ENCODE measurements around the gene ZNF48.

Gene ZNF48

DNA sequence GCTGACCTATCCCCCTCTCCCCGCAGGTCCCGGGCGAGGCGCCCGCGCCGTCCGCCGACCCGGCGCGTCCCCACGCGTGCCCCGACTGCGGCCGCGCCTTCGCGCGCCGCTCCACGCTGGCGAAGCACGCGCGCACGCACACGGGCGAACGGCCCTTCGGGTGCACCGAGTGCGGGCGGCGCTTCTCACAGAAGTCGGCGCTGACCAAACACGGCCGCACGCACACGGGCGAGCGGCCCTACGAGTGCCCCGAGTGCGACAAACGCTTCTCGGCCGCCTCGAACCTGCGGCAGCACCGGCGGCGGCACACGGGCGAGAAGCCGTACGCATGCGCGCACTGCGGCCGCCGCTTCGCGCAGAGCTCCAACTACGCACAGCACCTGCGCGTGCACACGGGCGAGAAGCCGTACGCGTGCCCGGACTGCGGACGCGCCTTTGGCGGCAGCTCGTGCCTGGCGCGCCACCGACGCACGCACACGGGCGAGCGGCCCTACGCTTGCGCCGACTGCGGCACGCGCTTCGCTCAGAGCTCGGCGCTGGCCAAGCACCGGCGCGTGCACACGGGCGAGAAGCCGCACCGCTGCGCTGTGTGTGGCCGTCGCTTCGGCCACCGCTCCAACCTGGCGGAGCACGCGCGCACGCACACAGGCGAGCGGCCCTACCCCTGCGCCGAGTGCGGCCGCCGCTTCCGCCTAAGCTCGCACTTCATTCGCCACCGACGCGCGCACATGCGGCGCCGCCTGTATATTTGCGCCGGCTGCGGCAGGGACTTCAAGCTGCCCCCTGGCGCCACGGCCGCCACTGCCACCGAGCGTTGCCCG is 22.5 kb downstream of the ZNF48 start:
- TF ChIP-seq, protein P1, sequence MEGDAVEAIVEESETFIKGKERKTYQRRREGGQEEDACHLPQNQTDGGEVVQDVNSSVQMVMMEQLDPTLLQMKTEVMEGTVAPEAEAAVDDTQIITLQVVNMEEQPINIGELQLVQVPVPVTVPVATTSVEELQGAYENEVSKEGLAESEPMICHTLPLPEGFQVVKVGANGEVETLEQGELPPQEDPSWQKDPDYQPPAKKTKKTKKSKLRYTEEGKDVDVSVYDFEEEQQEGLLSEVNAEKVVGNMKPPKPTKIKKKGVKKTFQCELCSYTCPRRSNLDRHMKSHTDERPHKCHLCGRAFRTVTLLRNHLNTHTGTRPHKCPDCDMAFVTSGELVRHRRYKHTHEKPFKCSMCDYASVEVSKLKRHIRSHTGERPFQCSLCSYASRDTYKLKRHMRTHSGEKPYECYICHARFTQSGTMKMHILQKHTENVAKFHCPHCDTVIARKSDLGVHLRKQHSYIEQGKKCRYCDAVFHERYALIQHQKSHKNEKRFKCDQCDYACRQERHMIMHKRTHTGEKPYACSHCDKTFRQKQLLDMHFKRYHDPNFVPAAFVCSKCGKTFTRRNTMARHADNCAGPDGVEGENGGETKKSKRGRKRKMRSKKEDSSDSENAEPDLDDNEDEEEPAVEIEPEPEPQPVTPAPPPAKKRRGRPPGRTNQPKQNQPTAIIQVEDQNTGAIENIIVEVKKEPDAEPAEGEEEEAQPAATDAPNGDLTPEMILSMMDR (IDR thresholded peaks at IDR 0.05), result peak; percentile 37; the same call in 1 of the 2 replicates

DNA sequence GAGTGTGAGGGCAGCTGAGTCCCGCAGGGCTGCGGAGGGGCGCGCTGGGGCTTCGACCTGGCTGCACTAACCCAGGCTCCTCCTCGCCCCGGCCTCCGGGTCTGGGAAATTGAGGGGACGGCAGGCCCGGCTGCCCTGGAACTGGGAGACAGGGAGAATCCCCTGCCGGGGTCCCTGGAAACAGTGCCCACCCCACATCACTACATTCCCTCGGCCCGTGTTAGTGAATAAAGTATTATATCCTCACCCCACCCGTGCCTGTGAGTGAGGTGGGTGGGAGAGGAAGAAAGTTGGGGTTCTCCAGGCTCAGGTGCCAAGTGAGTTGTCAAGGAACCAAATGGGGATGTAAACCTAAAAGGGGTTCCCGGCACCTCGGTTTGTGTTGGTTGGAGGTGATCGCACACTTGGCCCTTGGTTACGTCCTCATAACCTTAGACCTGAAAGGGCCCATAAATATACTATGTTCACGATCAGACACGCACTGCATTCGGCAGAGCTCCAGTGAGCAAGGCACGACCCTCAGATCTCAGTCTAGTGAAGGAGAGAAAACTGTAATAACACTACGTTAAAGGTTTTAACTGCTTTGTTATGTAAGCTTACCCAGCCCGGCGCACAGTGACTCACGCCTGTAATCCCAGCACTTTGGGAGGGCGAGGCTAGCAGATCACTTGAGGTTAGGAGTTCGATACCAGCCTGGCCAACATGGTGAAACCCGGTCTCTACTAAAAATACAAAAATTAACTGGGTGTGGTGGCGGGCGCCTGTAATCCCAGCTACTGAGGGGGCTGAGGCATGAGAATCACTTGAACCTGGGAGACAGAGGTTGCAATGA is 23.3 kb downstream of the ZNF48 start:
- TF ChIP-seq, protein P1 (IDR thresholded peaks at IDR 0.05), result no peak

DNA sequence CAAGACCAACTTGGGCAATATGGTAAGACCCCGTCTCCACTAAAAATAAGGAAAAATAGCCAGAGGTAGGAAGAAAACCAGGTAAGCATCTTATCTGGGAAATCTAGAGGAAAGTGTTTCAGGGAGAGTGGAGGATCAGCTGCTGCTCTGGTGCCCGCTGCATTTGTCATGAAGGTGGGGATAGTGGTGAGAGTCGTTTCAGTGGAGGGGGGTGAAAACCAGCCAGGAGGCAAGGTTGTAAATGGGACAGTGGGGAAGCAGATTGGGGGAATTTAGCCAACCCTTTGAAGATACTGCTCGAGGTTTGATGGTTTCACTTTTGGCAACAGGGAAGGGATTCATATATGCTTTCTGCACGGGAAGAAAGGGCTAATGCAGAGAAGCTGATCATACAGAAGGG is 25.8 kb downstream of the ZNF48 start:
- TF ChIP-seq, protein P1 (IDR thresholded peaks at IDR 0.05), result no peak

DNA sequence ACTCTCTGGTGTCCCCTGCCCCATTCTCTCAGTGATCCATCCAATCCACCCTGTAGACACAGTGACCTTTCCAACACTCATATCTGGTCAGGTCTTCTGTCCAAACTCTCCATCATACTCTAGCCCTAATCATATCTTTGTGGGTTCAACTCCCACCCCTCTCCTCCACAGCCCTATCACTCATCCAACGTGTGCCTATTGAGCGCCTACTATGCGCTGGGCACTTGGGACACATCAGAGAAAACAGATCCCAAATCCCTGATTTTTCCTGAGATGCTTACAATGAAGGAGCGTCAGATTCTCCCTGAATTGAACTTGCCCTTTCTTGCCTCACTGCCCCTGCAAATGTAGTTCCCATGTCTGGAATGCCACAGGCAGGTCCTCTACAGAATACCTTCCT is 32.8 kb downstream of the ZNF48 start:
- TF ChIP-seq, protein P1 (IDR thresholded peaks at IDR 0.05), result no peak

DNA sequence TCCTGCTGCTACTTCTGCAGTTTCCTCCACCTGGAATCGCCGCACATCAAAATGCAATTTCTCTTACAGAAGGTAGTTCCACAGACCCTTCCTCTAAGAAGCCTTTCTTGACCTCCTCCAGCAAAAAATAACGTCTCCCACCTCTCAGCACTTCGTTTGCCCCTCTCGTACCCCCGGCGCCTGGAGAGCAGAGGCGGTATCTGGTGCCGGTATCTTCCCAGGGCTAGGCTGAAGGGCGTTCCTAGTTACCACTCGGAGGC is 34.1 kb downstream of the ZNF48 start:
- TF ChIP-seq, protein P1 (IDR thresholded peaks at IDR 0.05), result no peak

DNA sequence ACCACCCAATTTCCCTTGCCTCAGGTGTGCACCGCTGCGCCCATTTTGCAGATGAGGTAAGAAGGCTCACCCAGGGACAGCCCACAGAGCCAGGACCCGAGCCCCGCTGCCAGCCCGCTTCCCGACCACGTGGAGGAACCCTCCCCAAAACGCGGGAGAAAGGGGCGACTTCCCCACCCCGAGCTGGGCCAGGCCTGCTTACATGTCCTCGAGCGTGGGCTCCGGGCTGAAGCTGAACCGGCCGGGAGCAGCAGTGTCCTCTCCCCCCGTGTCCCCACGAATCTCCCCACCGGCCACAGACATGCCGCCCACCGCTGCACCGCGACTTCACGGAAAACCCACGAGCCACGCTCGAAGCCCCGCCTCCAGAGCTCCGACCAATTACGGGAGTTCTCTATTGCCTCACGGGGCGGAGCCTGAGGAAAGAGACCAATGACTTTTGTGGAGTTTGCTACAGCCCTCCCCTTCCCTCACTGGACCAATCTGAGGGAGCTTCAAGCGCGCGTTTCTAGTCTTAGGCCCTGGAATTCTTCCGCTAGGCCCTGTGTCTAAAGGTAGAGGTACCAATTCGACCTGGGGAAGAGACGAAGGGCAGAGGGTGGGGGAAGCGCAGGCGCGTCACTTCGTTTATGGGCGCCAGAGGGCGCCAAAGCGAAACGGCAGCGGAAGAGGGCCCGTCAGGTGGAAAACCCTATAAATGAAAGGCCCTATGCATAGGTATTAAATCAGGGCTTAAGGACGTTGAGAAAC is 34.6 kb downstream of the ZNF48 start, which contains the start of gene DCTPP1:
Gene DCTPP1 (minus strand): TSS at position 353 of the 750 bp plus-strand sequence. CDS start 50 bp downstream, at position 303.
- TF ChIP-seq, protein P1 (IDR thresholded peaks at IDR 0.05), result peak; percentile 88

DNA sequence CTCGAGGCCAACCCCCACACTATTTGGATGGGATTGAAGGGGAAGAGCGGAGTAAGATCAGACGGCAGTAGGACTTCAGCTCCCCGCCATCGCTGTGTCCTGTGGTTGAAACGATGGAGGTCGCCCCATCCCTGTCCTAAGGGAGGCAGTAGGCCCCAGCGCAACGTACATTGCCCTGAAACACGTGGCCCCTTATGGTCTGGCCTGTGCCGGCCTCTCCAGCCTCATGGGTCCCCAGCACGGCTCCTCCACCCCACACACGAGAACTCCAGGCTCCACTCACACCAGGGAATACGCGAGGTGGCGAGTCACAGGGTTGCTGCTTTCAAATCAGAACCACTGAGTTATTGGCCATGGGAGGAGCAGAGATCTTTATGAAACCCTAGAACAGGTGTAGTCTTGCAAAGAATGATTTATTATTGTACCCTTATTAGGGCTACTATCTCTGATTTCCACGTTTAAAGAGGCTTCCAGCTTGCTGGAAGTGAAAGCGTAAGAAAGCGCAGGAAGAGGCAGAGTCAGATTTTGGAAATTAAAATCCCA is 35.3 kb downstream of the ZNF48 start:
- TF ChIP-seq, protein P1 (IDR thresholded peaks at IDR 0.05), result no peak; the same call in 1 of the 2 replicates

Measured in LNCAP (cell line).